Motor neuron (in vitro differentiated cells): ENCODE data around the gene SMPDL3B. TPM values are rescaled to one million over a fixed set of nuclear protein-coding genes. Genes with fewer than 3 reads are reported as not detected.

ENCODE experiments used
- total RNA-seq, 8 experiments: library from RNA; unstranded; fragments of 300-600 nt; gene quantifications; 2 replicates each; pipeline versions ENCODE4 v1.2.3 to v1.2.4, GENCODE V29; 2022

The SMPDL3B gene
- total RNA-seq, 8 experiments from 2014 or later, result 0.17 to 0.52 (median 0.25) TPM; not detected in 4

Other genes starting within 250 kb of the SMPDL3B start
- 10 to 100 TPM in 5 of 8 experiments, 1 to 10 TPM in 3; 4.4 to 13.0 (median 11.2) TPM for gene FAM76A, start 209.0 kb upstream of the SMPDL3B start, total RNA-seq
- 10 to 100 TPM; 32.6 to 98.0 (median 81.7) TPM for gene STX12, start 161.8 kb upstream of the SMPDL3B start, total RNA-seq
- gene PPP1R8, start 104.2 kb upstream of the SMPDL3B start, total RNA-seq, result 10 to 100 TPM; 35.5 to 86.4 (median 54.6) TPM
- 1 to 10 TPM in 6 of 8 experiments, under 1 TPM in 2; 0.66 to 3.2 (median 1.6) TPM for gene THEMIS2, start 62.5 kb upstream of the SMPDL3B start, total RNA-seq
- 100 to 1,000 TPM in 1 of 8 experiments, 10 to 100 TPM in 7; 23.6 to 134 (median 40.6) TPM for gene RPA2, start 20.4 kb upstream of the SMPDL3B start, total RNA-seq
- gene XKR8, start 25.0 kb downstream of the SMPDL3B start, total RNA-seq, result 1 to 10 TPM in 4 of 8 experiments, under 1 TPM in 4; 0.27 to 4.7 (median 1.6) TPM
- 10 to 100 TPM; 11.2 to 30.3 (median 19.6) TPM for gene EYA3, start 153.6 kb downstream of the SMPDL3B start, total RNA-seq
- gene PTAFR, start 241.7 kb downstream of the SMPDL3B start, total RNA-seq, result under 1 TPM in 7 of 8 experiments, not detected in 1; 0.16 to 0.76 (median 0.28) TPM